ENCODE results near the gene ZCWPW1.
"Not testable (repeated sequence)": the region's sequence is repeated elsewhere in the genome, so short reads cannot be mapped to it uniquely, and the experiment has no call there.

Gene ZCWPW1

GRCh38 chr7:100456562-100456961, 28.1 kb upstream of the ZCWPW1 start:
- DNase-seq (ENCODE audit: low read depth in 2 of 2): no peak

DNA sequence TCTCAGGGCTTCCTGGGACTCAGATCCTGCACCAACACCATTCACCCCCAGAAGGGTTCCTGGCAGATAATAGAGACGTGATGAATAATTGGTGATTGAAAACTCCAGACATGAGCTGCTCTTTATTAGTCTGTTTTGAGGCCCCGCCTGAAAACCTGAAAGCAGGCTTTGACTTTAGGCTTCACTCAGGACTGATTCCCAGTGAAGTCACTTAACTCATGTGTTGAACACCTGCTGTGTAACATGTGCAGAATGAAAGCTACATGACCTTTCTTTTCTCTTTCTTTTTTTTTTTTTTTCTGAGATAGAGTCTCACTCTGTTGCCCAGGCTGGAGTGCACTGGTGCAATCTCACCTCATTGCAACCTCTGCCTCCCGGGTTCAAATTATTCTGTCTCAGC, 26.7 kb upstream of the ZCWPW1 start:
- no peak for DNase-seq (ENCODE audit: low read depth in 2 of 2)

GRCh38 chr7:100453854-100454253, 25.4 kb upstream of the ZCWPW1 start:
- not testable (repeated sequence) for DNase-seq (ENCODE audit: low read depth in 2 of 2)

GRCh38 chr7:100452513-100452912, 24.0 kb upstream of the ZCWPW1 start:
- no peak for DNase-seq (ENCODE audit: low read depth in 2 of 2)

DNA sequence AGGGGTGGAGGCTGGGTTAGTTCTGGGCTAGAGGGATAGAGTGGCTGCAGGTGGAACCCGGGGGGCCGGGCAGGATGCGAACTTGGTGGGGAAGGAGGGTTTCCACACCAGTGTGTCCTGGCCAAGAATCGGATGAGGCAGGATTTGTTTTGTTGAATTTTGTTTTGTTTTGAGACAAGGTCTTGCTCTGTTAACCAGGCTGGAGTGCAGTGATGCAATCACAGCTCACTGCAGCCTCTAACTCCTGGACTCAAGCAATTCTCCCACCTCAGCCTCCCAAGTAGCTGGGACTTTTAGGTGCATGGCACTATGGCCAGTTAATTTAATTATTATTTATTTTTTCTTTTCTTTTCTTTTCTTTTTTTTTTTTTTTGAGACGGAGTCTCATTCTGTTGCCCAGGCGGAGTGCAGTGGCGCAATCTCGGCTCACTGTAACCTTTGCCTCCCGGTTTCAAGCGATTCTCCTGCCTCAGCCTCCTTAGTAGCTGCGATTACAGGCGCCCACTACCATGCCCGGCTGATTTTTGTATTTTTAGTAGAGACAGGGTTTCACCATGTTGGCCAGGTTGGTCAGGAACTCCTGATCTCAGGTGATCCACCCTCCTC, 20.8 kb upstream of the ZCWPW1 start:
- no peak for DNase-seq (ENCODE audit: low read depth in 2 of 2)

- DNase-seq (ENCODE audit: low read depth in 2 of 2): not testable (repeated sequence)
These were observed 18.9 kb upstream of the ZCWPW1 start for GRCh38 chr7:100447363-100447762.

- no peak for DNase-seq (ENCODE audit: low read depth in 2 of 2)
These were observed 17.5 kb upstream of the ZCWPW1 start for GRCh38 chr7:100446040-100446439.

DNA sequence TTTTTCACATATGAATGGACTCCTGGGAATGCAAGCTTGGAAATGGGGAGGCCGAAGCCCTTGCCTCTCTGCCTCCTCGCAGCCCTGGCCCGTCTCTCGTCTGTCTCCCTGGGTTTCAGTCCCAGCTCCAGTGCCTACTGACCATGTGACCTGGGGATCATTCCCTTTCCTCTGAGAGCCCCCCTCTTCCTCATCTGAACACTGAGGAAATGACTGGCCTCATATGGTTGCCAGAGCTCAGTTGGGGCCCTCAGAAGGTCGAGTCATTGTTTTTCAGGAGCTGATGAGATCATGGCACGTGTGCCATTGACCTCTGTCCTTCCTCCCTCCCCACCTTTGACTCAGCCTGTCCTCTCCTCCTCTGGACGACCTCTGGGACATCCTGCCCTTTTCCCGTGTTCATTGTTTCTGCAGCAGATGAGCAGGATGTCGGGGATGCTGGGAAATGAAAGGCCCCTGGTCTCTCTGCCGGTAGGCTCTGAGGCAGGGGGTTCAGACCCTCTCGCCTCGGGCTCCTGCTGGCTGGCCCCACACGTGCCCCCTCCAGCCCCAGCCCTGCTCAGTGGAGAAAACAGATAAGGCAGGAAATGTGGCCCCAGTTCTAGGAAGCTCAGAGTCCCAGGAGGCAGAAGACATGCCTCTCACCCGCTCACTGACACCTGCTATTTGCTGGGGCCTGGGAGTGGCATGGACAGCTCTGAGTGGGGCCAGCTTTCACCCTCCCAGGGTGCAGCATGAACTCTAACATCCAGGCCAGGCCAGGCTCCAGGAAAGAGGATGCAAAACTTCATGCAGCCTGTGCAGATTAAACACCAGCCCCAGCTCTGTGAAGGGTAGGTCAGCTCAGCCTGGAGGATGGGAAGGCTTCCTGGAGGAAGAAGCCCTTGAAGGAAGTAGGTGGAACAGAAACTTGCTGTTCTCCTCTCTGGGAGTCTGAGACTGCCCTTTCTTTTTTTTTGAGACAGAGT, 16.1 kb upstream of the ZCWPW1 start:
- no peak for DNase-seq (ENCODE audit: low read depth in 2 of 2)

DNA sequence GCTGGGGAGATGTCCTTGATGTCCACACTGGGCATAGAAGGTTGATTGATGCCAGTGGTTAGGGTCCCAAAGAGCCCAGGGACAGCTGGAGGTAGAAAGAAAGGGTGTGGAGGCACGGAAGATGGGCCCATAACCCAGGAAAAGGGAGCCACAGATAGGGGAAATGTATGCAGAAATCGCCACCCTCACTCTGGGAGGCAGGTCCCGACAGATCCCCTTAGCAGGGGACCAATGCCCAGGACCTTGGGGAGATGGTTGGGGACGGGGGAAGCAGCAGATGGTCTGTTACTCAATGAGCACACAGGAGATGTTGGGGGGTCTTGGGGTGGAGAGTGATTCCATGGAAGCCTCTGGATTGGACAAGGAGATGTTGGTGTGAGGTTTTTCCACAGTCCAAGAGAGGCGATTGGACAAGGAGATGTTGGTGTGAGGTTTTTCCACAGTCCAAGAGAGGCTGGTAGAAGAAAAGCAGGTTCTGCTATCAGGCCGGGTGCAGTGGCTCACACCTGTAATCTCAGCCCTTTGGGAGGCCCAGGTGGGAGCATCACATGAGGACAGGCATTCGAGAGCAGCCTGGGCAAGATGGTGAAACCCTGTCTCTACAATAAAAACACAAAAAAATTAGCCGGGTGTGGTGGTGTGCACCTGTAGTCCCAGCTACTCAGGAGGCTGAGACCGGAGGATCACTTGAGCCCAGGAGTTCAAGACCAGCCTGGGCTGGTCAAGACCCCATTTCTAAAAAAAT, 14.8 kb upstream of the ZCWPW1 start:
- no peak for DNase-seq (ENCODE audit: low read depth in 2 of 2)

GRCh38 chr7:100441641-100442535, 13.4 kb upstream of the ZCWPW1 start:
- no peak for DNase-seq (ENCODE audit: low read depth in 2 of 2)

GRCh38 chr7:100439244-100439643, 10.7 kb upstream of the ZCWPW1 start:
- not testable (repeated sequence) for DNase-seq (ENCODE audit: low read depth in 2 of 2)

- DNase-seq (ENCODE audit: low read depth in 2 of 2): not testable (repeated sequence)
These were observed 10.2 kb upstream of the ZCWPW1 start for GRCh38 chr7:100438731-100439130.

DNA sequence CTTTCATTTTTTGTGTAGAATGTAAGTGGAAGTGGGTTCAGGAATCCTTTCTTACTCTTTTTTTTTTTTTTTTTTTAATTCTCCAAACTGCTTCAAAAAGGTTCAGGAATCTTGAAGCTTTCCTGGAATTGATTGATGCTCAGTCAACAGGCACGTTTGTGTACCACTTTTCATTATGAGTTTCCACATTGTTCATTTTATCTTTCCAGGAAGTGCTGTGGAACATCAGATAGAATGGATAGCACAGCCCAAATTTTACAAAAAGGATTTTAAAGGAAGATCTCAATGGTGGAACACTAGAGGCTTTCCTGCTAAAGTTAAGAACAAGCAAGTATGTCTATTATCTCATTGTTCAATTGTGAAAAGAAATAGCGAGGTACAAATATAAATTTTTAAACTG, 9.7 kb upstream of the ZCWPW1 start:
- no peak for DNase-seq (ENCODE audit: low read depth in 2 of 2)

- DNase-seq (ENCODE audit: low read depth in 2 of 2): no peak
These were observed 8.9 kb upstream of the ZCWPW1 start for GRCh38 chr7:100437150-100438100.

- DNase-seq (ENCODE audit: low read depth in 2 of 2): peak; percentile 19 to 26
These were observed 7.2 kb upstream of the ZCWPW1 start for GRCh38 chr7:100435401-100436304.

DNA sequence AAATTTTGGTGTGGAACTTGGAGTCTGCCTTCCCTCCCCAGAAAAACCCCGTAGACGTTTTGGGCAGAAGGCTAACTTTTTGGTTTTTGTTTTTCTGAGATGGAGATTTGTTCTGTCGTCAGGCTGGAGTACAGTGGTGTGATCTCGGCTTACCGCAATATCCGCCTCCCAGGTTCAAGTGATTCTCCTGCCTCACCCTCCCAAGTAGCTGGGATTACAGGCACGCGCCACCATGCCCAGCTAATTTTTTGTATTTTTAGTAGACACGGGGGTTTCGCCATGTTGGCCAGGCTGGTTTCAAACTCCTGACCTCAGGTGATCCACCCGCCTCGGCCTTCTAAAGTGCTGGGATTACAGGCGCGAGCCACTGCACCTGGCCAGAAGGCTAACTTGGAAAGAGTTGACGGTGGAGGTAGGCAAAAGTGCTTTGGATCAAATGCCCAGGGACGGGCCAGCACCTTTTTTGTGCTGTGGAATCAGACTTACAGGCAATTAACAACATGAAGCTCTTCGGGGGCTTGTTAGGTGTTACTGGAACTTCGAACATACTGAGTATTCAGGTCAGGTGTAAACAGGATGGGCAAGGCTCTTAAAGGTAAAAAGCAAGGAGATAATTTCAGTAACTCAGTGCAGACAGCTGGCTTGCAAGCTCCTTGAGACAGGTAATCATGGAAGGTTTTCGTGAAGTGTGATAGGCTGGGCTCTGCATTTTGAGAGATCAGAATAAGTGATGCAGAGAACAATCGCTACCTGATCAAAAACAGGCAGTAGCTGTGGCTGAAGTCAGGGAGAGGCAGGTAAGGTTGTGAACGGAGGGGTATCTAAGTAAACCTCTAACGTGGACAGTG, 6.0 kb upstream of the ZCWPW1 start:
- DNase-seq (ENCODE audit: low read depth in 2 of 2): no peak

DNA sequence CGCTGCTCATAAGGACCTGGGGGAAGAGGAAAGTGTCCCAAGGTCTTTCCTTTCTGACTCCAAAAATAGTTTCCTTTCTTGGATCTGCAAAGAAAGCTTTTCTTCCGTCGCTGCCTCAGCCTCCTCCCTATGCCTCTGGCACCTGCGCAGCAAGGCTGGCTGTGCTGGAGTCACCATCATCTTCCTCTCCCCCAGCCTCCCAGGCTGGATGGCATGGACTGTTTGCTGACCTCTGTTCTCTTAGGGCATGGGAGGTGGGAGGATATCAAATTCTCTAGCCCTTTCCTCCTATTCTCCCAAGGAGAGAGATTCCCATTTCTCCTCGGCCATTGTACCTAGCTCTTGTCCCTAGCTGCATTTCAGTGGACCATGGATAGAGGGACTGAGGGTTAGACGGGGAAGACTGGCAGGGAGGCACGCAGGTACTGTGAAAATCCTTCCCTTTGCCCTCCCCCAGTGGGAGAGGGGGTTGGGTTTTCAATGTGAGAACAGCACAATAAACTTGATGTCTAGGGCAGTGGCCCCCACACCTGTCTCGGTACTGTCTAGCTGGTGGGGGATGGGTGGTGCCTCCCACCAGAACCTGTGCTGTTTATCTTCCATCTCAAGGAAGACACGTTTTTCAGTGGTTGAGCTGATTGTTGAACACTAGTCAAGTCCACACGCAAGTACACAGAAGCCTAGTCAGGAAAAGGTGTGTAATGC, 5.2 kb upstream of the ZCWPW1 start:
- no peak for DNase-seq (ENCODE audit: low read depth in 2 of 2)

DNA sequence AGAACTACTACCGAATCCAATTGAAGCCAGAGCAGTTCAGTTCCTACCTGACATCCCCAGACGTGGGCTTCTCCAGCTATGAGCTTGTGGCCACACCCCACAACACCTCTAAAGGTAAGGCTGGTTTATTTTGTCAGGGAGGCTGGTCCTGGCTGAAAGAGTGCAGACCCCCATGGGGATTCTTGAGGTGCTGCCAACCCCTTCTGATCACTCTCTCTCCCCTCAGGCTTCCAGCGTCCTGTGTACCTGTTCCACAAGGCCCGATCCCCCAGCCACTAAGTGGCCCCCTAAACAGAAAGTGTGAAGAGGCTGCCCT, 4.7 kb upstream of the ZCWPW1 start:
- no peak for DNase-seq (ENCODE audit: low read depth in 2 of 2)
